Activated naive CD4-positive, alpha-beta T cell treated with anti-CD3 and anti-CD28 coated beads for 36 hours (primary cell): Measurements from ENCODE around the gene NEUROD4. TPM values are rescaled to one million over a fixed set of nuclear protein-coding genes. Genes with fewer than 3 reads are reported as not detected.

Source experiments
- CTCF ChIA-PET: fragments of 350-600 bp; sonication (Branson Sonifier 250); formaldehyde crosslinking; loops from one replicate; lab custom pipeline; 2021; ENCODE audit warnings: antibody characterized with exemption; lab: Charles Lee
- DNase-seq: peaks from one replicate; pipeline ENCODE4 v3.0.0-alpha.2; 2020
- H3K27ac Mint-ChIP-seq: one replicate; pipeline ENCODE4 v1.8.0; 2021; ENCODE audit warnings: mild to moderate bottlenecking, mixed read lengths
- H3K27me3 Mint-ChIP-seq: one replicate; pipeline ENCODE4 v1.8.0; 2021; ENCODE audit warnings: low read depth, mixed read lengths
- H3K36me3 Mint-ChIP-seq: one replicate; pipeline ENCODE4 v1.8.0; 2021; ENCODE audit warnings: low read depth, mixed read lengths
- H3K4me1 Mint-ChIP-seq: one replicate; pipeline ENCODE4 v1.8.0; 2021; ENCODE audit warnings: low read depth, mixed read lengths
- H3K4me3 Mint-ChIP-seq: one replicate; pipeline ENCODE4 v1.8.0; 2021; ENCODE audit warnings: mild to moderate bottlenecking, moderate library complexity, mixed read lengths
- H3K9me3 Mint-ChIP-seq: one replicate; pipeline ENCODE4 v1.8.0; 2021; ENCODE audit warnings: mixed read lengths
- intact Hi-C: fragments of 100-400 bp; cut with micrococcal nuclease; formaldehyde crosslinking; loops from one replicate; pipeline ENCODE4 v1.15.1; 2023
- total RNA-seq, 2 experiments: library from RNA; stranded (reverse); gene quantifications; one replicate each; pipeline ENCODE4 v1.2.3, GENCODE V29; 2021

Gene NEUROD4
- total RNA-seq, 2 experiments from 2014 or later: not detected

GRCh38 chr12:55039395-55040354, 19.9 kb downstream of the NEUROD4 start:
- peaks cover 50% of the 10 kb centered on the region for H3K4me1 Mint-ChIP-seq

GRCh38 chr12:55041345-55042055, 21.7 kb downstream of the NEUROD4 start:
- CTCF ChIA-PET: interaction anchor here (1.3 to 2.2 kb wide), 2 partner anchors 28 to 31 kb away, joined by 4 to 5 read pairs; no protein-coding TSS in a partner anchor
- no peak for DNase-seq
- no peaks in the 10 kb centered on the region for H3K9me3 Mint-ChIP-seq
- intact Hi-C loops: no loop called here
- no peak overlapping the region for H3K4me3 Mint-ChIP-seq
- H3K4me1 Mint-ChIP-seq: peaks cover 33% of the 10 kb centered on the region
- no peak overlapping the region for H3K27ac Mint-ChIP-seq
- H3K36me3 Mint-ChIP-seq: no peaks in the 10 kb centered on the region
- no peaks in the 10 kb centered on the region for H3K27me3 Mint-ChIP-seq

More at GRCh38 chr12:55039395-55040354, 19.9 kb downstream of the NEUROD4 start:
- Mint-ChIP-seq H3K9me3 (no peaks in the 10 kb centered on the region), H3K27ac (no peak overlapping the region), H3K36me3 (no peaks in the 10 kb centered on the region), H3K4me3 (no peak overlapping the region), H3K27me3 (no peaks in the 10 kb centered on the region)
- no peak for DNase-seq
- intact Hi-C loops: no loop called here
- CTCF ChIA-PET: interaction anchor here (1.3 kb wide), 1 partner anchor 32 kb away, joined by 3 read pairs; no protein-coding TSS in a partner anchor

- Mint-ChIP-seq H3K4me3 (no peak overlapping the region), H3K36me3 (no peaks in the 10 kb centered on the region), H3K9me3 (no peaks in the 10 kb centered on the region), H3K27ac (no peak overlapping the region), H3K4me1 (peaks cover 15% of the 10 kb centered on the region), H3K27me3 (no peaks in the 10 kb centered on the region)
- no peak for DNase-seq
- intact Hi-C loops: no loop called here
- CTCF ChIA-PET: interaction anchor here (1.4 to 1.6 kb wide), 2 partner anchors 21 to 342 kb away, joined by 3 read pairs; no protein-coding TSS in a partner anchor
Measured at GRCh38 chr12:55043542-55043941, 23.8 kb downstream of the NEUROD4 start.

GRCh38 chr12:55044135-55044534, 24.4 kb downstream of the NEUROD4 start:
- Mint-ChIP-seq H3K27me3 (no peaks in the 10 kb centered on the region), H3K36me3 (no peaks in the 10 kb centered on the region), H3K4me1 (peaks cover 9% of the 10 kb centered on the region), H3K27ac (no peak overlapping the region), H3K9me3 (no peaks in the 10 kb centered on the region), H3K4me3 (no peak overlapping the region)
- CTCF ChIA-PET: interaction anchor here (1.3 to 1.6 kb wide), 2 partner anchors 21 to 295 kb away, joined by 3 to 4 read pairs; no protein-coding TSS in a partner anchor
- no peak for DNase-seq
- intact Hi-C loops: no loop called here

- no peaks in the 10 kb centered on the region for H3K27me3 Mint-ChIP-seq
- no peak overlapping the region for H3K4me3 Mint-ChIP-seq
- DNase-seq: no peak
- H3K9me3 Mint-ChIP-seq: no peaks in the 10 kb centered on the region
- H3K4me1 Mint-ChIP-seq: no peaks in the 10 kb centered on the region
- no peak overlapping the region for H3K27ac Mint-ChIP-seq
- intact Hi-C loops: no loop called here
- CTCF ChIA-PET: interaction anchor here (1.8 to 2.3 kb wide), 3 partner anchors 18 to 56 kb away, joined by 6 to 8 read pairs (median 6); no protein-coding TSS in a partner anchor
- H3K36me3 Mint-ChIP-seq: no peaks in the 10 kb centered on the region
Measured at GRCh38 chr12:55049676-55050075, 29.9 kb downstream of the NEUROD4 start.

DNA sequence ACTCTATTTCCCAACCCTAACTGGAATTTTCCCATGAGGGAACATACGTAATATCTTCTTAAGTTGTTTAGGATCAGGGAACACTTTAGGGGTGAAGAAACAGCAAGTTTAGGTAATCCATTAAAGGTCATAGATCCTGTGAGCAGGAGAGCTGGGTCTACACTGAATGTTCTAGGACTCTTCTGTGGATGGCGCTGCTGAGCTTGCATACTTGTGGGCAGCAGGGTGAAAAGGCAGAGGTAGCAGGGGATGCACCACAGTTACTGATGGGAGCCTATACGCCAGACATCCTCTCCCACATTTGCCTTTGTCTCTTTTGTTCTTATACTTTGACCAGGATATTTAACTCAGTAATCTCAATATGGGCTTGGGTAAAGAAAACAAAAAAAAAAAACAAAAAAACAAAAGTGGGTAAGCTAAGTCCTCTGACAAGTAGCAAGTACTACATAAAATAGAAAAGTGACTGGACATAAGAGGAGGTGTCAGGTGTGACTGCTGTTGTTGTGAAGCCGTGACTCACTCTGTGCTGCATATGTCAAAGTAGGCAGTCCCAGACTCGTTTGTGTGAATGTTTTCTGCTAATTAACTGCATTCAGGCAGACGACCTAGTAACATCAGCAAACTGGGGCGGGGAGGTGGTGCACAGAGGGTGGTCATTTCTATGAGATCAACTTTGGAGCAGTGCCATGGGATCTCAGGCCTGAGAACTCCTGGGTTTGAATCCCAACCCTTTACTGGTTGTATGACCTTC, 31.6 kb downstream of the NEUROD4 start:
- H3K9me3 Mint-ChIP-seq: no peaks in the 10 kb centered on the region
- no peaks in the 10 kb centered on the region for H3K4me1 Mint-ChIP-seq
- CTCF ChIA-PET: interaction anchor here (0.9 to 2.0 kb wide), 3 partner anchors 16 to 21 kb away, joined by 3 to 14 read pairs (median 3); no protein-coding TSS in a partner anchor
- no peaks in the 10 kb centered on the region for H3K36me3 Mint-ChIP-seq
- no peaks in the 10 kb centered on the region for H3K27me3 Mint-ChIP-seq
- intact Hi-C loops: no loop called here
- no peak for DNase-seq
- no peak overlapping the region for H3K4me3 Mint-ChIP-seq
- H3K27ac Mint-ChIP-seq: no peak overlapping the region

DNA sequence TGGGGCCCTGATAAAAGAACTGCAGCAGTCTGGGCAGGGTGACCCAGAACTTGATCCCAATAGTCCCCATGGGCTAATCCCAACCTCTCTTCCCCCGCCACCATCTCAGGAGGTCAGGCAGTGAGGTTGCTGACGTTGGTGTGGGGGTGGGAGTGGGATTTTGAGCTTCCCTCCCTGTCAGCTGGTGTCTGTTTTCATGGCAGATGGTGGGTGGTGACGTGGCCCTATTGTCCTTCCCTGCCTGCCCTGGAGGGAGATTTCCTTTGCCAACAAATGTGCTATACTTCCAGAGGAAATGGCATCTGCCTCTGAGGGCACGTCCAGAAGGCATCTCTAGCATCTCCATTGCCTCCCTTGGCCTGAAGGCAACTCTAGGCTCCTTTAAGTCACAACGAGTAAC, 37.7 kb downstream of the NEUROD4 start:
- Mint-ChIP-seq H3K27me3 (no peaks in the 10 kb centered on the region), H3K27ac (no peak overlapping the region), H3K4me1 (peaks cover 10% of the 10 kb centered on the region), H3K9me3 (no peaks in the 10 kb centered on the region), H3K36me3 (no peaks in the 10 kb centered on the region), H3K4me3 (no peak overlapping the region)
- CTCF ChIA-PET: no interaction called here
- intact Hi-C loops: no loop called here
- no peak for DNase-seq

GRCh38 chr12:55058082-55058481, 38.3 kb downstream of the NEUROD4 start:
- CTCF ChIA-PET: interaction anchor here (1.0 to 1.9 kb wide), 2 partner anchors 10 to 14 kb away, joined by 4 to 8 read pairs; no protein-coding TSS in a partner anchor
- no peak overlapping the region for H3K27ac Mint-ChIP-seq
- no peak for DNase-seq
- intact Hi-C loops: no loop called here
- no peaks in the 10 kb centered on the region for H3K36me3 Mint-ChIP-seq
- H3K4me1 Mint-ChIP-seq: peaks cover 10% of the 10 kb centered on the region
- no peak overlapping the region for H3K4me3 Mint-ChIP-seq
- H3K9me3 Mint-ChIP-seq: no peaks in the 10 kb centered on the region
- H3K27me3 Mint-ChIP-seq: no peaks in the 10 kb centered on the region

- Mint-ChIP-seq H3K27me3 (no peaks in the 10 kb centered on the region), H3K4me1 (peaks cover 10% of the 10 kb centered on the region), H3K9me3 (no peaks in the 10 kb centered on the region), H3K36me3 (no peaks in the 10 kb centered on the region), H3K27ac (no peak overlapping the region), H3K4me3 (no peak overlapping the region)
- intact Hi-C loops: no loop called here
- DNase-seq: no peak
- CTCF ChIA-PET: interaction anchor here (0.6 to 1.9 kb wide), 5 partner anchors 10 to 527 kb away, joined by 3 to 8 read pairs (median 4); no protein-coding TSS in a partner anchor
Measured at GRCh38 chr12:55058776-55059175, 39.0 kb downstream of the NEUROD4 start.

- H3K4me3 Mint-ChIP-seq: no peak overlapping the region
- DNase-seq: peak; percentile 60
- peaks cover 10% of the 10 kb centered on the region for H3K4me1 Mint-ChIP-seq
- H3K27ac Mint-ChIP-seq: no peak overlapping the region
- H3K36me3 Mint-ChIP-seq: no peaks in the 10 kb centered on the region
- no peaks in the 10 kb centered on the region for H3K9me3 Mint-ChIP-seq
- CTCF ChIA-PET: no interaction called here
- H3K27me3 Mint-ChIP-seq: no peaks in the 10 kb centered on the region
- intact Hi-C loops: no loop called here
Measured at GRCh38 chr12:55060470-55060869, 40.7 kb downstream of the NEUROD4 start.

GRCh38 chr12:55061024-55061423, 41.2 kb downstream of the NEUROD4 start:
- no peak overlapping the region for H3K4me3 Mint-ChIP-seq
- H3K4me1 Mint-ChIP-seq: peaks cover 10% of the 10 kb centered on the region
- H3K27ac Mint-ChIP-seq: no peak overlapping the region
- DNase-seq: no peak
- no peaks in the 10 kb centered on the region for H3K9me3 Mint-ChIP-seq
- H3K27me3 Mint-ChIP-seq: no peaks in the 10 kb centered on the region
- no peaks in the 10 kb centered on the region for H3K36me3 Mint-ChIP-seq
- CTCF ChIA-PET: interaction anchor here (2.9 kb wide), 1 partner anchor 11 kb away, joined by 15 read pairs; no protein-coding TSS in a partner anchor
- intact Hi-C loops: no loop called here
